Lower leg skin (tissue), 3 donors: Measurements from ENCODE around the gene NOC4L.

Experiments
- POLR2A ChIP-seq, 2 donors: fragments of 450-650 bp; IDR thresholded peaks; one replicate each; pipeline ENCODE4 v1.6.1; 2016 to 2017; ENCODE audit warnings: antibody characterized with exemption in 2 of 2, mild to moderate bottlenecking in 1 of 2, moderate library complexity in 1 of 2
- TF ChIP-seq, protein P1 (sequence below), 3 donors: fragments of 450-650 bp; IDR thresholded peaks; one replicate each; pipeline ENCODE4 v1.5.1; 2016; ENCODE audit warnings: antibody characterized with exemption in 3 of 3, mild to moderate bottlenecking in 3 of 3, moderate library complexity in 2 of 3

DNA sequence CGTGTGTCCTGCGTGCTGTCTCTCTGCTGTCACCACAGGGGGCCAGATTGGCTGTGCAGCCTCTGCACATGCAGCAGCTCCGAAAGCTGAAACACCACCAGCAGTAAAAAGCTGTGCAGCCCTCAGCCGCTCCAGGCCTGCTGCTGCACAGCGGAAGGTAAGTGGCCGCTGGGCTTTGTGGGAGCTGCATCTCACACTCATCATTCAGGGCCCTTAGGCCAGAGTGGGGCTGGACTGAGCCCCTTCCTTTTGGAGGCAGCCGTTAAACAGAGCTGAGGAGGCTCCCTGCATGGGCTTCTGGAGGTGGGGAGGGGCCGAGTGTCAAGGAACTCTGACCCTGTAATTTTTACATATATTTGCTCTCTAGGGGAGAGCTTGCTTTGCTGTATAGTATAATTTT, 17.2 kb upstream of the NOC4L start:
- TF ChIP-seq, protein P1, sequence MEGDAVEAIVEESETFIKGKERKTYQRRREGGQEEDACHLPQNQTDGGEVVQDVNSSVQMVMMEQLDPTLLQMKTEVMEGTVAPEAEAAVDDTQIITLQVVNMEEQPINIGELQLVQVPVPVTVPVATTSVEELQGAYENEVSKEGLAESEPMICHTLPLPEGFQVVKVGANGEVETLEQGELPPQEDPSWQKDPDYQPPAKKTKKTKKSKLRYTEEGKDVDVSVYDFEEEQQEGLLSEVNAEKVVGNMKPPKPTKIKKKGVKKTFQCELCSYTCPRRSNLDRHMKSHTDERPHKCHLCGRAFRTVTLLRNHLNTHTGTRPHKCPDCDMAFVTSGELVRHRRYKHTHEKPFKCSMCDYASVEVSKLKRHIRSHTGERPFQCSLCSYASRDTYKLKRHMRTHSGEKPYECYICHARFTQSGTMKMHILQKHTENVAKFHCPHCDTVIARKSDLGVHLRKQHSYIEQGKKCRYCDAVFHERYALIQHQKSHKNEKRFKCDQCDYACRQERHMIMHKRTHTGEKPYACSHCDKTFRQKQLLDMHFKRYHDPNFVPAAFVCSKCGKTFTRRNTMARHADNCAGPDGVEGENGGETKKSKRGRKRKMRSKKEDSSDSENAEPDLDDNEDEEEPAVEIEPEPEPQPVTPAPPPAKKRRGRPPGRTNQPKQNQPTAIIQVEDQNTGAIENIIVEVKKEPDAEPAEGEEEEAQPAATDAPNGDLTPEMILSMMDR (IDR thresholded peaks at IDR 0.05) = no peak
- no peak for TF ChIP-seq POLR2A (IDR thresholded peaks at IDR 0.05)
